Sigmoid colon (tissue), 7 donors: ENCODE data around the gene AGPAT1. TPM values are rescaled to one million over a fixed set of nuclear protein-coding genes. Genes with fewer than 3 reads are reported as not detected.

ENCODE experiments used
- DNase-seq: peaks from one replicate; pipeline ENCODE4 v3.0.0-alpha.2; 2019
- H3K27ac ChIP-seq, 4 donors: fragments of 200-600 bp; sonication (generic); one replicate each; pipeline ENCODE4 v1.5.1; 2016 to 2019; ENCODE audit warnings: mild to moderate bottlenecking in 1 of 4
- H3K27me3 ChIP-seq, 3 donors: fragments of 200-600 bp; sonication (generic); one replicate each; pipeline ENCODE4 v1.5.1; 2019; ENCODE audit warnings: mild to moderate bottlenecking in 1 of 3
- H3K36me3 ChIP-seq, 4 donors: fragments of 200-600 bp; sonication (generic); one replicate each; pipeline ENCODE4 v1.5.1; 2016 to 2019
- H3K4me1 ChIP-seq, 4 donors: fragments of 200-600 bp; sonication (generic); one replicate each; pipeline ENCODE4 v1.5.1; 2017 to 2019
- H3K4me3 ChIP-seq, 4 donors: fragments of 200-600 bp; sonication (generic); one replicate each; pipeline ENCODE4 v1.5.1; 2017 to 2019; ENCODE audit warnings: mild to moderate bottlenecking in 2 of 4, moderate library complexity in 1 of 4
- H3K9me3 ChIP-seq, 4 donors: fragments of 200-600 bp in 3 of 4; sonication (generic) in 3 of 4; one replicate each; pipeline versions ENCODE4 v1.5.1 to v1.6.1; 2013 to 2019
- CTCF ChIP-seq, 4 experiments: fragments of 450-650 bp in 3 of 4; fragments of 200-600 bp in 1 of 4; IDR thresholded peaks; one replicate each; pipeline ENCODE4 v1.5.1; 2016 to 2019; ENCODE audit warnings: antibody characterized with exemption in 4 of 4, mild to moderate bottlenecking in 3 of 4, moderate library complexity in 2 of 4
- EP300 ChIP-seq, 4 donors: sonication (generic); formaldehyde crosslinking; IDR thresholded peaks; one replicate each; pipeline ENCODE4 v1.6.1; 2017; ENCODE audit warnings: antibody characterized with exemption in 4 of 4
- POLR2A ChIP-seq, 2 donors: fragments of 450-650 bp; IDR thresholded peaks; one replicate each; pipeline ENCODE4 v1.6.1; 2016; ENCODE audit warnings: antibody characterized with exemption in 2 of 2, mild to moderate bottlenecking in 2 of 2, moderate library complexity in 2 of 2
- POLR2AphosphoS5 ChIP-seq, 4 donors: sonication (generic); formaldehyde crosslinking; IDR thresholded peaks; one replicate each; pipeline ENCODE4 v1.6.1; 2017; ENCODE audit warnings: antibody characterized with exemption in 4 of 4
- WGBS, 2 donors: extraction: QIAGEN DNeasy Blood & Tissue Kit; methylation state at CpG; one replicate each; pipeline ENCODE4 v1.1.7; 2013; 5-methylcytosine and 5-hydroxymethylcytosine counted together
- intact Hi-C: fragments of 100-400 bp; cut with DNase I; formaldehyde crosslinking; loops from one replicate; pipeline ENCODE4 v1.15.1; 2023
- polyA plus RNA-seq, 3 donors: library from polyadenylated mRNA; stranded (reverse); fragments of 200-250 nt; gene quantifications; one replicate each; pipeline ENCODE4 v1.2.3, GENCODE V29; 2013
- total RNA-seq, 4 donors: library from RNA; depleted of rRNA; stranded (reverse); fragments of >200 nt; gene quantifications; one replicate each; pipeline ENCODE4 v1.1.0, GENCODE V29; 2016
- donor health status: healthy with polysubstance abuse.
- donor health status: Bipolar disorder and iron deficiency.
- donor health status: healthy.

The AGPAT1 gene
- total and polyA plus RNA-seq, 7 donors: 32.4 to 54.2 (median 37.9) TPM

- H3K27me3 ChIP-seq: no peaks in the 10 kb centered on the region
- intact Hi-C loops: loop anchor here (10.0 kb wide), 1 partner anchor 348 kb away; the partner anchor contains the start of gene HSPA1B
- H3K9me3 ChIP-seq: no peaks in the 10 kb centered on the region
- peak overlapping the region in 1 of 4 donors; percentile 15 for H3K27ac ChIP-seq
- TF ChIP-seq POLR2AphosphoS5 (IDR thresholded peaks at IDR 0.05) (no peak), POLR2A (IDR thresholded peaks at IDR 0.05) (no peak), EP300 (IDR thresholded peaks at IDR 0.05) (no peak), CTCF (IDR thresholded peaks at IDR 0.05) (no peak)
- no peak for DNase-seq
- no peak overlapping the region for H3K4me3 ChIP-seq
- 72 to 86% methylated on average over 4 of the region's 4 CpGs for WGBS, 2 donors
- H3K4me1 ChIP-seq: peaks cover 0 to 40% (median 28%) of the 10 kb centered on the region in 4 donors
- peaks cover 7 to 32% (median 18%) of the 10 kb centered on the region in 4 donors for H3K36me3 ChIP-seq
These were observed 2.7 kb downstream of the AGPAT1 start for GRCh38 chr6:32173051-32173727.

- intact Hi-C loops: loop anchor here (10.0 kb wide), 1 partner anchor 346 kb away; the partner anchor contains the start of gene HSPA1B
- WGBS, 2 donors: 96 to 97% methylated on average over 6 of the region's 6 CpGs
These were observed 4.7 kb downstream of the AGPAT1 start for GRCh38 chr6:32171234-32171633.

GRCh38 chr6:32170294-32170693, 5.6 kb downstream of the AGPAT1 start:
- TF ChIP-seq POLR2A (IDR thresholded peaks at IDR 0.05) (no peak), CTCF (IDR thresholded peaks at IDR 0.05) (no peak)
- WGBS, 2 donors: 94 to 96% methylated on average over 11 of the region's 11 CpGs
- peaks cover 27 to 61% (median 29%) of the 10 kb centered on the region in 4 donors for H3K36me3 ChIP-seq
- DNase-seq: no peak
- H3K27me3 ChIP-seq: no peaks in the 10 kb centered on the region
- no peak overlapping the region for H3K4me3 ChIP-seq
- H3K9me3 ChIP-seq: no peaks in the 10 kb centered on the region
- peaks cover 0 to 31% (median 13%) of the 10 kb centered on the region in 4 donors for H3K4me1 ChIP-seq
- H3K27ac ChIP-seq: no peak overlapping the region
- intact Hi-C loops: loop anchor here (10.0 kb wide), 1 partner anchor 345 kb away; the partner anchor contains the start of gene HSPA1B

More at GRCh38 chr6:32171234-32171633, 4.7 kb downstream of the AGPAT1 start:
- Histone ChIP-seq H3K27me3 (no peaks in the 10 kb centered on the region), H3K27ac (no peak overlapping the region), H3K4me1 (peaks cover 0 to 32% (median 18%) of the 10 kb centered on the region in 4 donors), H3K36me3 (peaks cover 22 to 51% (median 26%) of the 10 kb centered on the region in 4 donors), H3K9me3 (no peaks in the 10 kb centered on the region), H3K4me3 (no peak overlapping the region)
- TF ChIP-seq POLR2AphosphoS5 (IDR thresholded peaks at IDR 0.05): no peak
- TF ChIP-seq EP300 (IDR thresholded peaks at IDR 0.05): no peak
- no peak for TF ChIP-seq POLR2A (IDR thresholded peaks at IDR 0.05)
- no peak for TF ChIP-seq CTCF (IDR thresholded peaks at IDR 0.05)
- DNase-seq: no peak

GRCh38 chr6:32168807-32169591, 6.9 kb downstream of the AGPAT1 start:
- no peak for DNase-seq
- H3K4me1 ChIP-seq: peaks cover 0 to 18% (median 3%) of the 10 kb centered on the region in 4 donors
- H3K27me3 ChIP-seq: no peaks in the 10 kb centered on the region
- H3K36me3 ChIP-seq: peaks cover 27 to 70% (median 29%) of the 10 kb centered on the region in 4 donors
- no peaks in the 10 kb centered on the region for H3K9me3 ChIP-seq
- intact Hi-C loops: no loop called here
- peak overlapping the region in 3 of 4 donors; percentile 5 to 14 (median 11) for H3K27ac ChIP-seq
- TF ChIP-seq CTCF (IDR thresholded peaks at IDR 0.05): no peak
- TF ChIP-seq EP300 (IDR thresholded peaks at IDR 0.05): no peak
- no peak for TF ChIP-seq POLR2A (IDR thresholded peaks at IDR 0.05)
- TF ChIP-seq POLR2AphosphoS5 (IDR thresholded peaks at IDR 0.05): no peak
- WGBS, 2 donors: 86 to 88% methylated on average over 11 of the region's 11 CpGs
- H3K4me3 ChIP-seq: no peak overlapping the region
